Hindlimb muscle (tissue), 1 donor: ENCODE measurements around the gene ALMS1. TPM values are rescaled to one million over a fixed set of nuclear protein-coding genes. Genes with fewer than 3 reads are reported as not detected.
"Not testable (repeated sequence)": the region's sequence is repeated elsewhere in the genome, so short reads cannot be mapped to it uniquely, and the experiment has no call there.

Experiments used
- DNase-seq: peaks from one replicate; pipeline ENCODE4 v3.0.0-alpha.2; 2013
- polyA plus RNA-seq: library from polyadenylated mRNA; unstranded; fragments of 120-200 nt; gene quantifications from one replicate; pipeline ENCODE4 v1.2.1, GENCODE V29; 2013; ENCODE audit not compliant: insufficient read length

ALMS1 gene
- polyA plus RNA-seq, 1 donor: 16.6 TPM

GRCh38 chr2:73504850-73505249 is 119.2 kb downstream of the ALMS1 start:
- not testable (repeated sequence) for DNase-seq

- not testable (repeated sequence) for DNase-seq
Measured at GRCh38 chr2:73510470-73510869, 124.8 kb downstream of the ALMS1 start.

- DNase-seq: no peak
Measured at GRCh38 chr2:73516033-73516432, 130.4 kb downstream of the ALMS1 start.

- no peak for DNase-seq
Measured at GRCh38 chr2:73528688-73529087, 143.1 kb downstream of the ALMS1 start.

GRCh38 chr2:73530773-73531172 is 145.1 kb downstream of the ALMS1 start:
- DNase-seq: not testable (repeated sequence)

- no peak for DNase-seq
Measured at GRCh38 chr2:73532381-73532780, 146.7 kb downstream of the ALMS1 start.

GRCh38 chr2:73536133-73536840 is 150.7 kb downstream of the ALMS1 start:
- DNase-seq: no peak

- DNase-seq: not testable (repeated sequence)
Measured at GRCh38 chr2:73560875-73561274, 175.2 kb downstream of the ALMS1 start.

- no peak for DNase-seq
Measured at GRCh38 chr2:73561422-73561821, 175.8 kb downstream of the ALMS1 start.

- DNase-seq: no peak
Measured at GRCh38 chr2:73564986-73565385, 179.3 kb downstream of the ALMS1 start.

GRCh38 chr2:73566288-73566878 is 180.7 kb downstream of the ALMS1 start:
- DNase-seq: no peak

GRCh38 chr2:73575261-73575660 is 189.6 kb downstream of the ALMS1 start:
- no peak for DNase-seq

GRCh38 chr2:73582364-73582763 is 196.7 kb downstream of the ALMS1 start:
- no peak for DNase-seq

- DNase-seq: no peak
Measured at GRCh38 chr2:73588177-73588576, 202.5 kb downstream of the ALMS1 start.

GRCh38 chr2:73593680-73594079 is 208.0 kb downstream of the ALMS1 start:
- no peak for DNase-seq

GRCh38 chr2:73594251-73594650 is 208.6 kb downstream of the ALMS1 start:
- DNase-seq: no peak

GRCh38 chr2:73601780-73602179 is 216.1 kb downstream of the ALMS1 start:
- no peak for DNase-seq

GRCh38 chr2:73603099-73603588 is 217.5 kb downstream of the ALMS1 start:
- DNase-seq: not testable (repeated sequence)

- DNase-seq: not testable (repeated sequence)
Measured at GRCh38 chr2:73604589-73604988, 219.0 kb downstream of the ALMS1 start.

GRCh38 chr2:73610111-73610510 is 224.5 kb downstream of the ALMS1 start:
- no peak for DNase-seq

GRCh38 chr2:73611193-73611592 is 225.6 kb downstream of the ALMS1 start:
- DNase-seq: no peak

- no peak for DNase-seq
Measured at GRCh38 chr2:73611867-73612266, 226.2 kb downstream of the ALMS1 start.

- no peak for DNase-seq
Measured at GRCh38 chr2:73614105-73614504, 228.5 kb downstream of the ALMS1 start.

- DNase-seq: no peak
Measured at GRCh38 chr2:73614997-73615396, 229.4 kb downstream of the ALMS1 start.
